ENCODE data around the gene HLCS.

- TF ChIP-seq CTCF (IDR thresholded peaks at IDR 0.05 in 2 of 3, conservative IDR thresholded peaks at IDR 0.05 in 1 of 3; ENCODE audit: control insufficient read depth in 2 of 3, extremely low read depth in 1 of 3, insufficient read depth in 1 of 3, low read depth in 3 of 3, low read length in 3 of 3): no peak
- TF ChIP-seq JUND (IDR thresholded peaks at IDR 0.05; ENCODE audit: low read depth, low read length): no peak
- no peak for TF ChIP-seq NR2F1 (conservative IDR thresholded peaks at IDR 0.05)
- no peak for TF ChIP-seq NFIC (IDR thresholded peaks at IDR 0.05; ENCODE audit: low read depth, low read length)
- TF ChIP-seq, protein P1, sequence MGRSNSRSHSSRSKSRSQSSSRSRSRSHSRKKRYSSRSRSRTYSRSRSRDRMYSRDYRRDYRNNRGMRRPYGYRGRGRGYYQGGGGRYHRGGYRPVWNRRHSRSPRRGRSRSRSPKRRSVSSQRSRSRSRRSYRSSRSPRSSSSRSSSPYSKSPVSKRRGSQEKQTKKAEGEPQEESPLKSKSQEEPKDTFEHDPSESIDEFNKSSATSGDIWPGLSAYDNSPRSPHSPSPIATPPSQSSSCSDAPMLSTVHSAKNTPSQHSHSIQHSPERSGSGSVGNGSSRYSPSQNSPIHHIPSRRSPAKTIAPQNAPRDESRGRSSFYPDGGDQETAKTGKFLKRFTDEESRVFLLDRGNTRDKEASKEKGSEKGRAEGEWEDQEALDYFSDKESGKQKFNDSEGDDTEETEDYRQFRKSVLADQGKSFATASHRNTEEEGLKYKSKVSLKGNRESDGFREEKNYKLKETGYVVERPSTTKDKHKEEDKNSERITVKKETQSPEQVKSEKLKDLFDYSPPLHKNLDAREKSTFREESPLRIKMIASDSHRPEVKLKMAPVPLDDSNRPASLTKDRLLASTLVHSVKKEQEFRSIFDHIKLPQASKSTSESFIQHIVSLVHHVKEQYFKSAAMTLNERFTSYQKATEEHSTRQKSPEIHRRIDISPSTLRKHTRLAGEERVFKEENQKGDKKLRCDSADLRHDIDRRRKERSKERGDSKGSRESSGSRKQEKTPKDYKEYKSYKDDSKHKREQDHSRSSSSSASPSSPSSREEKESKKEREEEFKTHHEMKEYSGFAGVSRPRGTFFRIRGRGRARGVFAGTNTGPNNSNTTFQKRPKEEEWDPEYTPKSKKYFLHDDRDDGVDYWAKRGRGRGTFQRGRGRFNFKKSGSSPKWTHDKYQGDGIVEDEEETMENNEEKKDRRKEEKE (IDR thresholded peaks at IDR 0.05): no peak
These were observed 63.7 kb downstream of the HLCS start for GRCh38 chr21:36902793-36903192.

Data from GM12878 (cell line).